NCI-H774 (cell line): Measurements from ENCODE around the gene ACR.
"Not testable (repeated sequence)": the region's sequence is repeated elsewhere in the genome, so short reads cannot be mapped to it uniquely, and the experiment has no call there.

Experiments
- DNase-seq: peaks from one replicate; lab custom pipeline; 2025; lab: John Stamatoyannopoulos, UW

The ACR gene

GRCh38 chr22:50732681-50733080, 5.3 kb upstream of the ACR start:
- no peak for DNase-seq

- no peak for DNase-seq
Measured at GRCh38 chr22:50733521-50734342, 4.3 kb upstream of the ACR start.

- no peak for DNase-seq
Measured at GRCh38 chr22:50734343-50734771, 3.6 kb upstream of the ACR start.

GRCh38 chr22:50734986-50735738, 2.8 kb upstream of the ACR start:
- DNase-seq, result no peak

GRCh38 chr22:50735739-50736030, 2.3 kb upstream of the ACR start:
- no peak for DNase-seq

GRCh38 chr22:50738649-50739227, 734 bp downstream of the ACR start:
- no peak for DNase-seq

GRCh38 chr22:50739279-50739691, 1.3 kb downstream of the ACR start:
- DNase-seq, result no peak

GRCh38 chr22:50739894-50740293, 1.9 kb downstream of the ACR start:
- DNase-seq, result peak; percentile 43

- not testable (repeated sequence) for DNase-seq
Measured at GRCh38 chr22:50740714-50741113, 2.7 kb downstream of the ACR start.

- not testable (repeated sequence) for DNase-seq
Measured at GRCh38 chr22:50744424-50744823, 6.4 kb downstream of the ACR start.

- DNase-seq, result not testable (repeated sequence)
Measured at GRCh38 chr22:50747521-50747920, 9.5 kb downstream of the ACR start.

- DNase-seq, result not testable (repeated sequence)
Measured at GRCh38 chr22:50748630-50749029, 10.6 kb downstream of the ACR start.

GRCh38 chr22:50749302-50750074, 11.5 kb downstream of the ACR start:
- not testable (repeated sequence) for DNase-seq

- not testable (repeated sequence) for DNase-seq
Measured at GRCh38 chr22:50755251-50755650, 17.2 kb downstream of the ACR start.

GRCh38 chr22:50756406-50756805, 18.4 kb downstream of the ACR start:
- not testable (repeated sequence) for DNase-seq

GRCh38 chr22:50756949-50757491, 19.0 kb downstream of the ACR start:
- DNase-seq, result not testable (repeated sequence)

GRCh38 chr22:50759597-50760341, 21.8 kb downstream of the ACR start:
- not testable (repeated sequence) for DNase-seq

- DNase-seq, result not testable (repeated sequence)
Measured at GRCh38 chr22:50761829-50762228, 23.8 kb downstream of the ACR start.

GRCh38 chr22:50764288-50764687, 26.3 kb downstream of the ACR start:
- not testable (repeated sequence) for DNase-seq

GRCh38 chr22:50775132-50775531, 37.1 kb downstream of the ACR start:
- not testable (repeated sequence) for DNase-seq

GRCh38 chr22:50777631-50778030, 39.6 kb downstream of the ACR start:
- DNase-seq, result not testable (repeated sequence)
